H1 (cell line): Measurements from ENCODE around the gene AGAP1. TPM values are rescaled to one million over a fixed set of nuclear protein-coding genes. Genes with fewer than 3 reads are reported as not detected.

Experiments
- CBX8 ChIP-seq: fragments of 300-800, 300-1000 bp; sonication (generic); IDR thresholded peaks from 2 replicates; pipeline ENCODE4 v1.7.1; 2016; ENCODE audit warnings: low read depth, low read length, borderline replicate concordance
- TBP ChIP-seq: IDR thresholded peaks from 2 replicates; pipeline ENCODE4 v1.6.1; 2011; ENCODE audit warnings: low read depth, low read length, improper control_type of control experiment
- polyA plus RNA-seq, 7 experiments: library from polyadenylated mRNA; depleted of rRNA in 3 of 7; stranded (reverse) in 5 of 7; unstranded in 2 of 7; fragments of >200 nt in 5 of 7; fragments of 200-250 nt in 2 of 7; gene quantifications; 1 replicate in 5 of 7; 2 replicates in 1 of 7; 4 replicates in 1 of 7; pipeline versions ENCODE4 v1.2.1 to v1.2.3, GENCODE V29; 2011 to 2013; ENCODE audit warnings: missing spikeins in 2 of 7, mixed read lengths in 2 of 7
- total RNA-seq: library from RNA; stranded (reverse); fragmentation: NEBNext Ultra II Directional; extraction: Animal tissue kit (Norgen Biotek cat#: 25700); gene quantifications from 2 replicates; pipeline ENCODE4 v1.2.1, GENCODE V29; 2021

The AGAP1 gene
- total and polyA plus RNA-seq, 2 of the 8 experiments (the other 6 are each of a cell fraction or from before 2014, with no cell fraction given): 18.1 to 39.4 TPM

DNA sequence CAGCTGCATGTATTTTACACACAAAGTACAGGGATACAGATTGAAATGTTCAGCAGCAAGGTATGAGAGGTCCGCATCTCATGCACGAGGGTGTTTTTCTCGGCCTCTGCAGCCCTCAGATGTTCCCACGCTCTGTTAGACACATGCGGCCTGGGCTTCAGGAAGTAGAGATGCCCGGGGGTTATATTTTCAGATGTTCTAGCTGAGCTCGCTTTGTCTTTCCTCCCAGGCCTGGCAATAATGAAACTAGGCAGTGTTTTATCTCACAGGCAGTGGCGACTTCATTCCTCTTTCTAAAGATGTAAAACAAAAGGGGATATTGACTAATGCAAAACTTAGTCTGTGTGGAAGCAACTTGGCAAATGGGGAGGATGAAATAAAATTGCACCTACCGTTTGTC, 483.6 kb downstream of the AGAP1 start (continued):
- no peak for TF ChIP-seq TBP
- TF ChIP-seq CBX8: no peak
